NCI-H187 (cell line): ENCODE results near the gene CAMK2N1.
A peak's percentile ranks its signal among the peaks of the same experiment; 100 is the strongest.

Experiments
- DNase-seq, 2 experiments: peaks; one replicate each; lab custom pipeline; 2025; lab: John Stamatoyannopoulos, UW

CAMK2N1 gene

DNA sequence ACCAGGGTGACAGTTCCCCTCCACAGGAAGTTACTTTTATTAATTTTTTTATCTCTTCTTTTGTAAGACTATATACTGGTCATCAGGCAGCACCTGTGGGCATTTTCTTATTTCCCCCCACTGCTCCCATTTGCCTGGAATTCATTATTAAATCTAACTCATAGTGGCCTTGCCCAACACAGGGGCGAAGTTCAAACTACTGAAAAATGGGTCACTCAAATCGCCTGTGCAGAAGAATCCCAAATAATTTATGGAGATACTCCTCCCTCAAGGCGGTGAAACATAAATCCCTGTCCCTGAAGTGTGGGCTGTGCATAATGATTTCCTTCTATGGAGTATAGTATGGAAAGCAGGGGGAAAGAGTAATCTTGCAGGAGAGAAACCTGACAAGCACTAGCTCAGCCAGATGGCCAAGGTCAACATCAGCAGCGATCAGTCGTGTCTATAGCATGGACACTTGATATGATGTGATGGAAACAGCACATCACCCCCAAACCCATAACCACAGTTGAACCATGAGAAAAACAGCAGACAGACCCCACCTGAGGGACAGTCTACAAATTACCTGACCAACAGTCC is 7.9 kb downstream of the CAMK2N1 start:
- no peak for DNase-seq

DNA sequence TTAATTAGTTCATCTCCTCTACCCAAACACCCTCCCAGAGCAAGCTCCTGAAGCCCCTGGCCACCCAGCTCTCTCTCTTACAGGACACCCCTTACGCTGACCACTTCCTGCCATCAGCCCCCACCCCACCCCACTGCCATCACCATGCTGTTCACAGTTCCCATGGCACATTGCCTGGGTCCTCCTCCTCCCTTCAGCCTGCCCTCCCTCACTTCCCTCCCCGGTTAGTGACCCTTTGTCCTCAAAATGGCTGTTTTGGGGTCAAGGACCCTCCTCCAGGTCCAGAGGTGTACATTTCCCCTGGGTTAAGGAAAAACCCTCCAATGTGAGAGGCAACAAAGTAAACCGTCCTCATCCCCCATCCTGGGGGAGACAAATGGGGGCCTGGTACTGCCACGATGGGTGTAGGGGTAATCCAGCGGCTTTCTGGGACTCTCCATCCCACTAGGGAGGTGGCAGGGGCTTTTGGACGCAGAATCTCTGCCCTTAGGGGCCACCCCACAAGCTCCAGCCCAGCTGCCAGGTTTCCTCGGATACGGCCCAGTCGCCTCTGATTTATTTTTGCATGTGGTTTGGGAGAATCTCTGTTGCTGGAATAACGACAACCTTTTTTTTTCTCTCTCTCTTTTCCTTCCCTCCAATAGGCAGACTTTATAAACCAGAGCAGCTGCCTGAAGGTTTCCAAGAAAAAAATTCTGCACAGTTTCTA is 8.5 kb downstream of the CAMK2N1 start:
- no peak for DNase-seq

DNA sequence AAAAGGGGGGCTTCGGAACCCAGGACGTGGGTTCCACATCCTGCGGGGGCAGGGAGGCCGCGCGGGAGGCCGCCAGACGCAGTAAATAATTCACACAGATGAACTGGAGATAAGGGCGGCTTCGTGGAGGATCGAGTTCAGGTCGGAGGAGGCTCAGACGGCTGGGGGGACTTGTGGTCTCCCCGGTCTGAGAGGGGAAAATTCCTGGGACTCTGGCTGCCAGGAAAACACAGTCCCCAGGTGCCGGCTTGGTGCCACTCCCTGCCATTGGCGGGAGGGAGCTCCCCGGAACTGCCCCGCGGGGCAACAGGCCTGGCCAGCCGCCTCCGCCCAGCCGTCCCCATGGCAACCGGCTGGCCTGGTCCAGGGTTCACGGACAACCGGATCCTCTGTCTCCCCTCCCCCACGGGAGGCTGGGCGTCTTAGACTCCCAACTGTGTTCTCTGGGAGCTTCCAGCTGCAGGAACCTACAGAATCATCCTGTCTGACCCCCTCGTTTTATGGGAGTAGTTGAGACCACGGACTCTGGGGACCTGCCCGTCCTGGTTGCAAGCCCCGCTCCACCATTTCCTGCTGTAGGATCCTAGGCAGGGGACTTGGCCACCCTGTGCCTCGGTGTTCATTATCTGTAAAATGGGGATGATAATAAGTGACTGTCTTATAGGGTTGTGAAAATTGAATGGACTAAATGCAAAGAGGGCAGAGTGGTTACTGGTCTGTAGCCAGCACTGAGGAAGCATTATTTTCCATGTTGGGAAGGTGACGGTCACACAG is 9.6 kb downstream of the CAMK2N1 start:
- no peak for DNase-seq

- no peak for DNase-seq
Measured at GRCh38 chr1:20474996-20475395, 11.0 kb downstream of the CAMK2N1 start.

DNA sequence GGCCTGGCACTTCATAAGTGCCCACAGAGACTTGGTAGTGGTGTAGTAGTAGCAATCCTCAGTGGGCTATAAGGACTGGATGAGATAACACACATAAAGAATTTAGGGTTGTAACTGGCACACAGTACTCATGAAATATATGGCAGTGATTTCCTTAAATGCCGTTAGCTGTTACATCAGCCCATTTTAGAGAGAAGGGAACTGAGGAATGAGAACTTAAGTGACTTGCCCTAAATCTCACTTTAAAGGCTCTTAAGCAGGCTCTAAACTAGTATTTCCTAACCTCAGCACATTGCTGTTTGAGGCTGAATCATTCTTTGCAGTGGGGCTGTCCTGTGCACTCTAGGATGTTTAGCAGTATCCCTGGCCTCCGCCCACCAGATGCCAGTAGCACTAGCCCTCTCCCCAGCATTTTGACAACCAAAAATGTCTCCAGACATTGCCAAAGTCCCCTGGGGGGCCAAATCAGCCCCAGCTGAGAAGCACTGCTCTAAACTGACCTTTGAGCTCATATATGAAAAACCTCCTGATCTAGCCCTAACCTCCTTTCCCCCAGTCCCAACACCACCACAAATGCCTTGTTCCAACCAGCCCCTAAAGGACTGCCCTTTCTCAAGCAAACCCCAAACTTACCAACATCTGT is 11.6 kb downstream of the CAMK2N1 start:
- DNase-seq, result no peak

- no peak for DNase-seq
Measured at GRCh38 chr1:20473894-20474293, 12.1 kb downstream of the CAMK2N1 start.

DNA sequence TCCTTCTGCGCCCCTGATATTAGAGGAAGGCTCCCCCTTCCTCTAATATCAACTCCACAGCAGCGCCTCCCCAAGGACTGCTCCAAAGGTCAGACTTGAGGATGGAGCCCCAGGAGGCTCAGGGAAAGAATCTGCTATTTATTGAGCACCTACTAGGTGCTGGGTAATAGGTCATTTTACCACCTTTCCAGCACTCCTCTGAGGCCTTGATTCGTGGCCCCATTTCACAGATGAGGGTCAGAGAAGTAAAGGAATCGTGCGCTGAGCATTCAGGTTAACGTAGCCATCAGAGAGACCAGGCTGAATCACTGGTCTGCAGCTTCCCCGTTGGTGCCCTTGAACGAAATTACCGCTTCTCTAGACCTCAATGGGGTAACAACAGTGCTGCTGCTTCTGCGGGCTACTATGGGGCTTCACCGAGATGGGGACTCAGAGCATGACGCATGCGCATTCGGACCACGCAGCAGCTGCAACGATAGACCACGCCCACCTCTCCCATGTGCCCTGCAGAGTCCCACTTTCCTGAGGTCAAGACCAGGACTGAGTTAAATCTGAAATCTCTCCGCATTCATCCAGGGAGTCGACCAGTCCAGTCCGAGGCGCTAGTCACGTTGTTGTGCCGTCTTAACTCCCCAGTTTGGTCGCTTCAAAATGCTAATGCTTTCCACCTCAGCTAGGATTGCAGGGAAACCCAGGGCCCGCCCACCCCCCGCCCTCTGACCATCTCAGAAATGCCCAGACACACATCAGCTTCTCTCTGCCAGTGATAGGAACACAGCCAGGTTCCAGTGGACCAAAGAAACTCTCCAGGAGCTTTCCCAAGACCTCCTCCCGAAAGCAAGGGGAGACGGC is 12.9 kb downstream of the CAMK2N1 start:
- peak; percentile 30 to 34 for DNase-seq

GRCh38 chr1:20472121-20472520 is 13.9 kb downstream of the CAMK2N1 start:
- DNase-seq, result no peak

DNA sequence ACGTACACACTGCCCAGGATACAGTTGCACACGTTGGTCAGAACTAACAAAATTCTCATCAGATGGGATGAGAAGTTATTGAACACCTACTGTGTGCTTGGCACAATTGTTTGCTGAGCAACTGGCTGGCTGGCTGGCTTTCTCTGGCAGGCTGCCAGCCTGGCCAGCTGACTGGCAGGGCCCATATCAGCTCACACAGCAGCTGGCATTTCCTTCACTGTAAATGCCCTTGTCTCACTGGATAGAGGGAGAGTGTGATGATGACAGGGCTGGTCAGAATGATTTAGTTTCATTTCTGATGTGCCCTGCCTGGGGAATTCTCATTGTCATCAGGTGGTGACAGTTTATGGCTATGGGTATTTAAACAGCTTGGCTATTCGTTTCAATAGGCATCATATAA is 15.8 kb downstream of the CAMK2N1 start:
- DNase-seq, result no peak

DNA sequence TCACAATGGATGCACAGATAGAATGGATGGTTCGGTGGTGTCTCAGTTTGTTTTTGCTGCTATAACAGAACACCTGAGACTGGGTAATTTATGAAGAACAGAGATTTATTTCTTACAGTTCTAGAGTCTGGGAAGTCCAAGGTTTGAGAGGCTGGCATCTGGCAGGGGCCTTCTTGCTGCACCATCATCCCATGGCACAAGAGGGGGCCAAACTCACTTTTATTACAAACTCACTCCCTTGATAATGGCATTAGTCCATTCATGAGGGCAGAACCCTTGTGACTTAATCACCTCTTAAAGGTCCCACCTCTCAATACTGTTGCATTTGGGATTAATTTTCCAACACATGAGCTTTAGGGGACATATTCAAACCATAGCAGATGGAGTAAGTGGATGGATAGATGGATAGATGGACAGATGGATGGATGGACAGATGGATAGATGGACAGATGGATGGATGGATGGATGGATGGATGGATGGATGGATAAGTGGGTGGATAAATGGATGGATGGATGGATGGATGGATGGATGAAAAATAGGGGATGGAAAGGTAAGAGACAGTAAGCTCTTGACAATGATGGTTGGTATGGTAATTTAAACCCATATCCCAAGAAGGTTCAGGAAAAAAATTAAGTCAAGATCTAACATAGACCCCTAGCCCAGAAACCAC is 16.5 kb downstream of the CAMK2N1 start:
- no peak for DNase-seq

- no peak for DNase-seq
Measured at GRCh38 chr1:20466273-20466672, 19.7 kb downstream of the CAMK2N1 start.

DNA sequence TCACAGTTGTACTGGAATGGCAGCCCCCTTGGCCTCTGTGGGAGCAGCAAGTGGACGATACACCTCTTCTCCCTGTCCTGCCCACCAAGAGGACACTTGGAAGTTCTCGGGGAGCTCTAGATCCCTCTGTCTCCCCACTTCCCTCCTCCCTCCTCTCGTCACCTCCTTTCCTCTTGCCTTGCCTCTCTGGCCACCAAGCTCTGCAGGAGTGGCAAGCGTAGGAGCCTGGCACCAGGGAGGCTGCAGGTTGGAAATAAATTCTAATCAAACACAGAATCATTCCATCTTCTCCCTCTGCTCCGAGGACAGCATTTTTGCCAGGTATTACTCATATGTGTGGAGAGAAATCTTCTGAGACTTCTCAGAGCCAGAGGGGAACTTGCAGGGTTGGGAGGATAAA is 20.8 kb downstream of the CAMK2N1 start:
- DNase-seq, result no peak

GRCh38 chr1:20463502-20463901 is 22.5 kb downstream of the CAMK2N1 start:
- DNase-seq, result no peak

DNA sequence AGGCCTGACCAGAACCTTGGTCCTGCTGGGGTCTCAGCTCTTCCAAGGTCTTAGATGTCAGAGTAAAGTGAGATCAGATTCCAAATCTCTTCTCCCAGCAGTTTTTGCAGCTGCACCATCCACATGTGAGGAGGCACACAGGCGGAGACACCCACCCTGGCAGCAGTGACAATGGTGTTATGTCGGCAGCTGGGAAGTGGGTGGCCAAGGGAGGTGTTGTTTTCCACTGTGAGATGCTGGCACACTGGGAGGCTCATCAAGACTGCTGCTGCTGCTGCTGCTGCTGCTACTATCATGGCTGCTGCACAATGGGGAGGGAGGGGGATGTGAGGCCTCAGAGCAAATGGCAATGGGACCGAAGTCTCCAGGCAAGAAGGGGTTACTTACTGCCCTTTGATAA is 23.6 kb downstream of the CAMK2N1 start:
- DNase-seq, result no peak

DNA sequence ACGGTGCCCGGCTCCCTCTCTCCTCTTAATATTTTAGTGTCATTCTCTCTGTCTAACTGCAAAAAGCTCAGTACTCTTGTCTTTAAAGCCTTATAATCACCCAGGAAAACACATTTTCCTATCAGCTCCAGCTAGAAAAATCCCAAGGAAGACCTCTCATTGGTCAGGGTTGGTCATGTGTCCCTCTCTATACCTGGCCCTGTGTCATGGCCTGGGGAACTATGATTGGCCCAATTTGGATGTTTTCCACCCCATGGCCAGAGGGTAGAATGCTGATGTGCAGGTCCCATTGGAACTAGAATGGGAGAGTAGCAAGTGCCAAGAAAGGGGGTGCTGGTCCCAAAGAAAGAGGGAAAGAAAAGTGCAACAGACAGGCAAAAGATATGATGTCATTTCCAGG is 27.3 kb downstream of the CAMK2N1 start:
- no peak for DNase-seq

DNA sequence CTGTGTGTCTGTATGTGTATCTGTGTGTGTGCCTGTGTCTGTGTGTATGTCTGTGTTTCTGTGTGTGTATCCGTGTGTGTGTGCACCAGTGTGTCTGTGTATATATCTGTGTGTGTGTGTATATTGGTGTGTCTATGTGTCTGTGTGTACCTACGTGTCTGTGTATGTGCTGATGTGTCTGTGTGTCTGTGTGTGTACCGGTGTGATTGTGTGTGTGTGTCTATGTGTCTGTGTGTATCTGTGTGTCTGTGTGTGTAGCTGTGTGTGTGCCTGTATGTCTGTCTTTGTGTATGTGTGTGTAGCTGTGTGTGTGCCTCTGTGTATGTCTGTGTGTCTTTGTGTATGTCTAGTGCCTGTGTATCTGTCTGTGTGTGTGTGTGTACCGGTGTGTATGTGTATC is 32.0 kb downstream of the CAMK2N1 start:
- no peak for DNase-seq

- DNase-seq, result no peak
Measured at GRCh38 chr1:20449735-20450311, 36.2 kb downstream of the CAMK2N1 start.

GRCh38 chr1:20448671-20449071 is 37.3 kb downstream of the CAMK2N1 start:
- DNase-seq, result no peak

- no peak for DNase-seq
Measured at GRCh38 chr1:20447794-20448193, 38.2 kb downstream of the CAMK2N1 start.

GRCh38 chr1:20446796-20447195 is 39.2 kb downstream of the CAMK2N1 start:
- no peak for DNase-seq

DNA sequence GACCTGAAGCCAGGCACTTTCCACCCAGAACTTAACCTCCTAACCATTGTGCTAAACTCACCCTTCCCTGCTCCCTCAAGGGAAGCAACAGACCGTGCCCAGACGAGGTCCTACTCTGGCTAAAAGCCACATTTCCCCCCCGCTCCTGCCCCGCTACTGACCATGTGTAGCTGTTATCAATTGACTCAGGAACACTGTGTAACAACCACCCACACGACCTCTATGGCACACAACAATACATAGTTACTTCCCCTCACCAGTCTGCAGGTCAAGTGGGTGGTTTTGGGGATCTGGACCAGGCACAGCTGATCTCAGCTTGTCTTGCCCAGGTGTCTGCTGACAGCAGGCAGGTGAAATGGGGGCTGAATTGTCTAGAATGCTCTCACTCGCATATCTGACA is 40.1 kb downstream of the CAMK2N1 start:
- no peak for DNase-seq
